BLaER1 (cell line): ENCODE data around the gene PPP1R13B.

ENCODE experiments used
- H3K27ac ChIP-seq: shearing (Covaris generic); formaldehyde crosslinking; 2 replicates; pipeline ENCODE4 v1.8.1; 2022
- H3K27me3 ChIP-seq: shearing (Covaris generic); formaldehyde crosslinking; 2 replicates; pipeline ENCODE4 v1.8.1; 2022
- H3K36me3 ChIP-seq: shearing (Covaris generic); formaldehyde crosslinking; 2 replicates; pipeline ENCODE4 v1.8.1; 2022
- H3K4me1 ChIP-seq: shearing (Covaris generic); formaldehyde crosslinking; 2 replicates; pipeline ENCODE4 v1.8.1; 2022
- H3K4me2 ChIP-seq: shearing (Covaris generic); formaldehyde crosslinking; 2 replicates; pipeline ENCODE4 v1.8.1; 2022
- H3K4me3 ChIP-seq: shearing (Covaris generic); formaldehyde crosslinking; 2 replicates; pipeline ENCODE4 v1.8.1; 2022
- H3K9ac ChIP-seq: shearing (Covaris generic); formaldehyde crosslinking; 2 replicates; pipeline ENCODE4 v1.8.1; 2022
- H3K9me3 ChIP-seq: shearing (Covaris generic); formaldehyde crosslinking; 2 replicates; pipeline ENCODE4 v1.8.1; 2022
- H4K20me1 ChIP-seq: shearing (Covaris generic); formaldehyde crosslinking; 2 replicates; pipeline ENCODE4 v1.8.1; 2022
- Cebpa-rat ChIP-seq: shearing (Covaris generic); IDR thresholded peaks from 2 replicates; pipeline ENCODE4 v1.8.1; 2022

Gene PPP1R13B

DNA sequence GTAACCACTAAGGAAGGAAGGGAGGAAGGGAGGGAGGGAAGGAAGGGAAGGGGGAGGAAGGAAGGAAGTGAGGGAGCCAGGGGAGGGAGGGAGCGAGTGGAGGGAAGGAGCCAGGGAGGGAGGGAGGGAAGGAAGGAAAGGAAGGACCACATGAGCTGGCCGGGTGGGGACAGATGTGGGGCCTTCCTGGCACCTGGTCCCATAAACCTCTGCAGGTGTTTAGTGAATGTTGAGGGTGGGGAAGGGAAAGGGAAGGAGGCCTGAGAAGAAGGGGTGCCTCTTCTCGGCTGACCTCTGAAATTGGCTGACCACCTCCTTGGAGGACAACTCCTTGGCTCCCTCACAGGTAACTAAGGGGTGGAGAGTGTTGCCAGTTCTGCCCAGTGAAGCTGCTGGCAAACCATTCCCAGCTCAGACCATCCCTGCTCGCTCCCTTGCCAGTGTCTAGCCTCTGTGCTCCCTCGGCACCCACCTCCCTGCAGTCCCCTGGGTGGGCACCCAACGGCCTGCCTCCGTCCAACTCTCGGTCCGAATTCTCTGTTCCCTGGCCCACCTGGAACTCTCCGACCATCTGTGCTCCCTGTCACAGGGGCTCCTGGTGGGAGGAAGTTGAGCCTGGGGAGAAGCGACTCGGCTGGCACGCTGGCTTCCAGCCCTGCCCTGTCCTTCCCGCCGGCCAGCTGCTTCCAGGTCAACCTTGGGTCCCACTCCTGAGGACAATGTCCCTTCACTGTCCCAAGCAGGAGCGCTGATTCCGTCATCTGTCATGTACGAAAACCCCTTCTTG, 12.2 kb upstream of the PPP1R13B start:
- no peaks in the 10 kb centered on the region for H3K9me3 ChIP-seq
- no peaks in the 10 kb centered on the region for H3K36me3 ChIP-seq
- no peaks in the 10 kb centered on the region for H4K20me1 ChIP-seq
- no peak overlapping the region for H3K4me3 ChIP-seq
- no peak for TF ChIP-seq Cebpa-rat
- peak overlapping the region; percentile 37 for H3K4me2 ChIP-seq
- H3K27ac ChIP-seq = no peak overlapping the region; the same call in 1 of the 2 replicates
- H3K27me3 ChIP-seq = no peaks in the 10 kb centered on the region
- peaks cover 45% of the 10 kb centered on the region for H3K4me1 ChIP-seq
- H3K9ac ChIP-seq = no peak overlapping the region

DNA sequence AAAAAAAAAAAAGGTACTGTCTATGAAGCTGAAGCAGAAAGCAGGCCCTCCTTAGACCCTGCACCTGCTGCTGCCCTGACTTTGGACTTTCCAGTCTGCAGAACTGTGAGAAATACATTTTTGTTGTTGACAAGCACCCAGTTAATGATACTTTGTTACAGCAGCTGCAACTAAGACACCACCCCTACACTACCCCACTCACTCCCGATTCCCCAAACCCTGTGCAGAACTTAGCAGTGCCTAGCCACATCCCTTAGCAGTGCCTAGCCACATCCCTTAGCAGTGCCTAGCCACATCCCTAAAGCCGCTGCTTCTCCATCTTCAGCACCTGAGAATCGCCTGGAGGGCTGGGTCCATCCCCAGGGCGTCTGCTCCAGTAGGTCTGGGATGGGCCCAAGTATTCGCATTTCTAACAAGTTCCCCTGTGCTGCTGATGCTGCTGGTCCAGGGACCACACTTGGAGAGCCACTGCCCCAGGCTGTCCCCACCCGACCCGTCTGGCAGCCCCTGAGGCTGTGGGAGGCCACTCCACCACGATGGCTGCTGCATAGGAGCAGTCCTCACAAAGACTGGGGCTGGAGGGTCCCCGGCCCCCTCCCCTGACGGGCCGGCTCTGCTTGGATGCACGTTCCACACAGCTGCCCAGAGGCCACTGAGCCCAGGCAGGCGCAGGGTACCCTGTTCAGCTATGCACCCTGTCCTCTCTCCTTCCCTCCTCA, 10.8 kb upstream of the PPP1R13B start:
- no peak overlapping the region for H3K4me3 ChIP-seq
- TF ChIP-seq Cebpa-rat = no peak
- H3K36me3 ChIP-seq = no peaks in the 10 kb centered on the region
- peak overlapping the region; percentile 56 for H3K4me2 ChIP-seq
- H3K4me1 ChIP-seq = peaks cover 57% of the 10 kb centered on the region
- no peaks in the 10 kb centered on the region for H3K9me3 ChIP-seq
- H3K27ac ChIP-seq = peak overlapping the region; percentile 51; the same call in 1 of the 2 replicates
- no peaks in the 10 kb centered on the region for H4K20me1 ChIP-seq
- no peak overlapping the region for H3K9ac ChIP-seq
- no peaks in the 10 kb centered on the region for H3K27me3 ChIP-seq

DNA sequence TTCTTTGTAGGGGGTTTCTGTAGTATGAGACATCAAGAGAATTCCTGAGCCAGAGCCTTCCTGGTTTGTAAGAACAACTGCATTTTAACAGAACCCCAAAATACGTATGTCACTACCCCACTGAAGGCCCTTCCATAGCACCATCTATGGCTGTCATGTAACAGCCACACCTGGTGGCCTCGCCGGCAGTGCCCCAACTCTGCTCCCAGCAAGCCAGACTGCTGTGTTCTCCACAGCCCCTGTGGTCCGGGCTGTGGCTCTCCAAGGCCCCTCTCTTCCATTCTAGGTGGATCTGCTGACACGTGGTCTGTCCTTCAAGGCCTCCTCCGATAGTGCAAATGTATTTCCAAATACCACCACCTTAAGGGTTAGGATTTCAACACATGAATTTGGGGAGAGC, 9.9 kb upstream of the PPP1R13B start:
- TF ChIP-seq Cebpa-rat = no peak
- Histone ChIP-seq H3K4me2 (no peak overlapping the region), H3K4me1 (peaks cover 57% of the 10 kb centered on the region), H4K20me1 (no peaks in the 10 kb centered on the region), H3K9ac (no peak overlapping the region), H3K27ac (no peak overlapping the region), H3K27me3 (no peaks in the 10 kb centered on the region), H3K4me3 (no peak overlapping the region), H3K36me3 (no peaks in the 10 kb centered on the region), H3K9me3 (no peaks in the 10 kb centered on the region)

DNA sequence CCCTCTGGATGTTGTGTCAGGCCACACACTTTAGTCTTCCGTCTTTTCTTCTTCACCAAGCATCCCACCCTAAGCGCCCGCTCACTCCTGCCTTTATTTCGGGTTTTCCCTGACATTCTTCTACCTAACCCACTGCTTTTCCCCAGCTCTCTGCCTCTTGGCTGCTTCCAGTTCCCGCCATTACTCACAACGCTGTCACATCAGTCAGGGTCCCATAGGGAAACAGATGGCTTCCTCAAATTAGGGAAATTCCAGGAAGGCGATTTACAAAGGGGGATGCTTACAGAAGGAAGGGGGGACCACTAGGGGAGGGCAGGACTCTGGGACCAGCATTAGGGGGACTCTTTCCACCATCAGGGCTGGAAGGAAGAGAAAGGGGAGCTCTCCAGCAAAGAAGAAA, 9.2 kb upstream of the PPP1R13B start:
- no peaks in the 10 kb centered on the region for H3K36me3 ChIP-seq
- H3K9ac ChIP-seq = no peak overlapping the region
- no peaks in the 10 kb centered on the region for H3K27me3 ChIP-seq
- no peak overlapping the region for H3K4me3 ChIP-seq
- H4K20me1 ChIP-seq = no peaks in the 10 kb centered on the region
- H3K4me1 ChIP-seq = peaks cover 57% of the 10 kb centered on the region
- H3K9me3 ChIP-seq = no peaks in the 10 kb centered on the region
- TF ChIP-seq Cebpa-rat = no peak
- no peak overlapping the region for H3K27ac ChIP-seq
- peak overlapping the region; percentile 72; the same call in 1 of the 2 replicates for H3K4me2 ChIP-seq

DNA sequence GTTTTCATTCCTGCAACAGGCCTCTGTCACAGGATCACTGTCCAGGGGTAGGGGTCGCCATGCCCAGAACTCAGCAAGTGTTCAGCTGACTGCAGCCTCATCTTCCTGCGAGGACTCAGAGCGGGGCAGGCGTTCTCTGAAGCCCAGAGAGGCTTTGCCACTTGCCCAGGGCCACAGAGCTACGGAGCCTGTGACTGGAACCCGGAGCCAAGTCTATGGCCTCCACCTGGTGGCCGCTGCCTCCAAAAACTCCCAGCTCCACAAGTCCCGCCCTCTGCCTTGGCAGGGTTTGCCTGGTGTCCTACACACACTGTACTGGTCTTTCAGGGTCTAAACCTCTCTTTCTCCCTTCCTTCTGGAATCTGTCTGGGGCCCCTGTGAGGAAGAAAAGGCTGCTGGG, 8.7 kb upstream of the PPP1R13B start:
- no peak overlapping the region for H3K4me3 ChIP-seq
- no peaks in the 10 kb centered on the region for H3K27me3 ChIP-seq
- peak overlapping the region; percentile 29; the same call in 1 of the 2 replicates for H3K9ac ChIP-seq
- H3K4me1 ChIP-seq = peaks cover 57% of the 10 kb centered on the region
- no peak for TF ChIP-seq Cebpa-rat
- H3K36me3 ChIP-seq = no peaks in the 10 kb centered on the region
- no peaks in the 10 kb centered on the region for H4K20me1 ChIP-seq
- no peaks in the 10 kb centered on the region for H3K9me3 ChIP-seq
- peak overlapping the region; percentile 37; the same call in 1 of the 2 replicates for H3K27ac ChIP-seq
- peak overlapping the region; percentile 72 for H3K4me2 ChIP-seq

DNA sequence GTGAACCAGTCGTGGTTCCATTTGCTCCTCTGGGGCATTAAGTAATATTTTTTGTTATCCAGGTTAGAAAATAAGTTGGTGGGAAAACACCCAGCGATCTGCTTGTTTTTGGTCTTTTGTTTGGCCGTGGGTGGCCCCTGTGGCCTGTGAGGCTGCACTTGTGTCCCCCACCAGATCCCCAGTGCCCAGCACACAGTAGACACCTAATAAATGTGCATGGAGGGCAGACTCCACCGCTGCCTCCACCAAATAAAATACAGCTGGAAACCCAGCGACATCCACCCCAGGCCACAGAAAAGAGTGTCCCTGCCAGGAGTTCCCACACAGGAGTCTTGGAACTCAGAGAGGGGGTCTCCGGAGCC, 8.3 kb upstream of the PPP1R13B start:
- peak overlapping the region; percentile 37; the same call in 1 of the 2 replicates for H3K27ac ChIP-seq
- no peak for TF ChIP-seq Cebpa-rat
- no peak overlapping the region for H3K4me3 ChIP-seq
- H3K27me3 ChIP-seq = no peaks in the 10 kb centered on the region
- no peaks in the 10 kb centered on the region for H4K20me1 ChIP-seq
- peak overlapping the region; percentile 72 for H3K4me2 ChIP-seq
- peak overlapping the region; percentile 29; the same call in 1 of the 2 replicates for H3K9ac ChIP-seq
- H3K4me1 ChIP-seq = peaks cover 57% of the 10 kb centered on the region
- H3K36me3 ChIP-seq = no peaks in the 10 kb centered on the region
- H3K9me3 ChIP-seq = no peaks in the 10 kb centered on the region

DNA sequence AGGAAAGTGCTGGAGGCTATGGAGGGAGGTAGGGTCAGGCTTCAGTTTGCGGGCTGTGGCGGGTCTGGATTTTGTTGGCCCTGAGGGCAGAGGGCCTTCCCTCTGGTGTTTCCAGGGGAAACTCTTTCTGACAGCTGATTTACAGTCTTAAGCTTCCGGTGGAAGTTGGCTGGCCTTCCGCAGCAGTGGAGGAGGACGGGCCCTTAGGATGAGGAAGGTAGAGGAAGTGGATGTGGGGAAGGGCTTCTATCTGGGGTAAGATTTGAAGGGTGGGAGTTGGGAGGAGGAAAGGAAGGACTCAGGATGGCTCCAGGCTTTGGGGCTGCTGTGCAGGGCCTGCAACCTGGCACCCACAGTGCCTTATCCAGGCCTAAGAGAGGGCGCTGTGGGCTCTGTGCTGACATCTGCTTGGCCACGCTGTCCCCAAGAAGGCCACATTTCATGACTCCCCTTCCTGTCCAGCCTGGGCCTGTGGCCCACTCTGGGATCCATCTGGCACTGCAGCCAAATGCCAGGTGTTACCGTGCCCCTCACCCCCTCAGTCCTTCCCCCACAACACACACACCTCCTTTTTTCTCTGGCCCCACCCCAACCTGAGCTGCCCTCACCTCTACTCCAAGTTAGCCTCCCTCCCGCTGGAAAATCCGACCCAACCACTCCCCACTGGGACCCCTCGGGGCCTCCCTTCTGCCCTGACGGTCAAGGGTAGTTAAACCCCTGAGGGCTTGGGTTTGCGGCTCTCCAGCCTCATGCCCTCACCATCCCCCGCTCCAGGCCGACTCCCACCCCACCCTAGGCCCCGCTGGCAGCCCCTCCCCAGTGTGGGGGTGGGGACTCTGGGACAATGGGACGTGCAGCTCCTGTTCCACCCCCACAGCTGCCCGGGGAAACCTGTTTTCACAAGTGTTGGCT, 7.7 kb upstream of the PPP1R13B start:
- H3K4me3 ChIP-seq = no peak overlapping the region
- H3K4me2 ChIP-seq = peak overlapping the region; percentile 72
- H3K9me3 ChIP-seq = no peaks in the 10 kb centered on the region
- no peak for TF ChIP-seq Cebpa-rat
- H3K27me3 ChIP-seq = no peaks in the 10 kb centered on the region
- H3K27ac ChIP-seq = peak overlapping the region; percentile 41; the same call in 1 of the 2 replicates
- H3K4me1 ChIP-seq = peaks cover 56% of the 10 kb centered on the region
- no peaks in the 10 kb centered on the region for H3K36me3 ChIP-seq
- H3K9ac ChIP-seq = no peak overlapping the region
- no peaks in the 10 kb centered on the region for H4K20me1 ChIP-seq

DNA sequence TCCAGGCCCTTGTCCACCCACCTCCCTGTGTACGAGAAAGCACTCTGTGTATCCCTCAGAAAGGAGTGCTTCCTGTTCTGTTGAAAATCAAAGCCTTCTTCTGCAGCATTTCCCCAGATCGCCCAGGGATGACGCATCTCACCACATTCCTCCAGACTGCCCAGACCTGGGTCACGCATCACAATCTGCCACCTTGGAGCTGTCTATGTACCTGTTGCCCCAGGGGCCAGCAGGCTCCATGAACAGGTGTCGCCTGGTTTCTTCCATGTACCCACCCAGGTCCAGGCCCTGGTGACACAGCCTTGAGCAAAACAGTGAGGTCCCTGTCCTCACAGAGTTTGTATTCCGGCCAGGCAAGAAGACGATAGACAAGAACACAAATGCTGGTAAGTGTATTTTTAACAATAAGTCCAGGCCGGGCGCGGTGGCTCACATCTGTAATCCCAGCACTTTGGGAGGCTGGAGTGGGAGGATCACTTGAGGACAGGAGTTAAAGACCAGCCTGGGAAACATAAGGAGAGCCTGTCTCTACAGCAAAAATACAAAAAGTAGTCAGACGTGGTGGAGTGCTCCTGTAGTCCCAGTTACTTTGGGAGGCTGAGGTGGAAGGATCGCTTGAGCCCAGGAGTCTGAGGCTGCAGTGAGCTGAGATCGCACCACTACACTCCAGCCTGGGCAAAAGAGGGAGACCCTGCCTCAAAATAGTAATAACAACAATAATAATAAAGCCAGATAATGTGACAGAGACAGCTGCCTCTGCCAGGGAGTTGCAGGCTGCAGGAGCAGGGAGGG, 6.8 kb upstream of the PPP1R13B start:
- Histone ChIP-seq H3K4me2 (peak overlapping the region; percentile 72), H3K27ac (peak overlapping the region; percentile 41; the same call in 1 of the 2 replicates), H3K4me1 (peaks cover 49% of the 10 kb centered on the region), H3K27me3 (no peaks in the 10 kb centered on the region), H3K4me3 (no peak overlapping the region), H3K9me3 (no peaks in the 10 kb centered on the region), H3K36me3 (no peaks in the 10 kb centered on the region), H3K9ac (no peak overlapping the region), H4K20me1 (no peaks in the 10 kb centered on the region)
- TF ChIP-seq Cebpa-rat = no peak
